KMS-11 (cell line): ENCODE data around the gene DNAH17.

Source experiments
- H2AFZ ChIP-seq: fragments of 200-600 bp; sonication (generic); 2 replicates; pipeline ENCODE4 v1.6.1; 2016; ENCODE audit warnings: antibody characterized with exemption, mixed run types, low read depth
- H3K27ac ChIP-seq: fragments of 200-600 bp; sonication (generic); 2 replicates; pipeline ENCODE4 v1.6.1; 2016; ENCODE audit warnings: mild to moderate bottlenecking, mixed run types
- H3K27me3 ChIP-seq: fragments of 200-600 bp; sonication (generic); 2 replicates; pipeline ENCODE4 v1.6.1; 2017; ENCODE audit warnings: mild to moderate bottlenecking, low read depth, mixed run types, moderate library complexity; ENCODE audit not compliant: insufficient read depth
- H3K36me3 ChIP-seq: fragments of 200-600 bp; sonication (generic); 2 replicates; pipeline ENCODE4 v1.6.1; 2017; ENCODE audit warnings: mild to moderate bottlenecking, mixed run types; ENCODE audit not compliant: insufficient read depth
- H3K4me1 ChIP-seq: fragments of 200-600 bp; sonication (generic); 2 replicates; pipeline ENCODE4 v1.6.1; 2016; ENCODE audit warnings: mild to moderate bottlenecking, low read depth, mixed run types; ENCODE audit not compliant: poor library complexity, severe bottlenecking
- H3K4me2 ChIP-seq: fragments of 200-600 bp; sonication (generic); 2 replicates; pipeline ENCODE4 v1.7.0; 2016; ENCODE audit warnings: mild to moderate bottlenecking, mixed run types
- H3K4me3 ChIP-seq: fragments of 200-600 bp; sonication (generic); IDR thresholded peaks from 2 replicates; pipeline ENCODE4 v1.6.1; 2017; ENCODE audit warnings: low read depth, low read length, mixed read lengths; ENCODE audit not compliant: insufficient read depth
- H3K79me2 ChIP-seq: fragments of 200-600 bp; sonication (generic); 2 replicates; pipeline ENCODE4 v1.6.1; 2016; ENCODE audit warnings: low read depth, mixed run types; ENCODE audit not compliant: insufficient read depth
- H3K9ac ChIP-seq: fragments of 200-600 bp; sonication (generic); 2 replicates; pipeline ENCODE4 v1.6.1; 2016; ENCODE audit warnings: mild to moderate bottlenecking, mixed run types
- H4K20me1 ChIP-seq: fragments of 200-600 bp; sonication (generic); 2 replicates; pipeline ENCODE4 v1.6.1; 2016; ENCODE audit warnings: mild to moderate bottlenecking, mixed run types; ENCODE audit not compliant: insufficient read depth
- TF ChIP-seq, protein P1 (sequence below): fragments of 200-600 bp; sonication (generic); conservative IDR thresholded peaks from 2 replicates; pipeline ENCODE4 v1.6.1; 2017; ENCODE audit warnings: low read depth, mild to moderate bottlenecking, antibody characterized with exemption, low read length, moderate library complexity, mixed read lengths

DNAH17 gene

DNA sequence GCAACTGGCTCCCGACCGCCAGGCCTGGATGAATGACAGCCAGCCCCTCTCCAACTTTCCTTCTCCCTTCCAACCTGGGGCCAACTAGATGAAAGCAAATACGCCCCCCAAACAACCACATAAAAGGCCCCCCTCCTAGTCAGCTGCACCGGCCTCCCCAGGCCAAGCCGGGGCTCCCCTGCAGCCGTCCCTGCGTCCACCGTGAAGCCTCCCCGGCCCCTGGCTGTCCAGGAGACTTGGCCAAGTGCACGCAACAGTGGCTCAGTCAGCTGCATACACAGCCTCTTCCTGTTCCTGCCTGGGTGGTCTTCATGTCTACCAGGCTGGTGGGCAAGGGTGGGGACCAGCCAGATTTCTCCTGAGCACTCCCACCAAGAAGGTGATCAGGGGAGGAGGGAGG, 16.0 kb downstream of the DNAH17 start:
- Histone ChIP-seq H3K4me2 (no peak overlapping the region), H3K9ac (no peak overlapping the region), H3K27me3 (peaks cover 96% of the 10 kb centered on the region), H3K27ac (no peak overlapping the region), H3K4me3 (no peak overlapping the region), H3K4me1 (no peaks in the 10 kb centered on the region), H3K36me3 (no peaks in the 10 kb centered on the region), H2AFZ (no peak overlapping the region), H4K20me1 (no peaks in the 10 kb centered on the region), H3K79me2 (no peaks in the 10 kb centered on the region)
- TF ChIP-seq, protein P1, sequence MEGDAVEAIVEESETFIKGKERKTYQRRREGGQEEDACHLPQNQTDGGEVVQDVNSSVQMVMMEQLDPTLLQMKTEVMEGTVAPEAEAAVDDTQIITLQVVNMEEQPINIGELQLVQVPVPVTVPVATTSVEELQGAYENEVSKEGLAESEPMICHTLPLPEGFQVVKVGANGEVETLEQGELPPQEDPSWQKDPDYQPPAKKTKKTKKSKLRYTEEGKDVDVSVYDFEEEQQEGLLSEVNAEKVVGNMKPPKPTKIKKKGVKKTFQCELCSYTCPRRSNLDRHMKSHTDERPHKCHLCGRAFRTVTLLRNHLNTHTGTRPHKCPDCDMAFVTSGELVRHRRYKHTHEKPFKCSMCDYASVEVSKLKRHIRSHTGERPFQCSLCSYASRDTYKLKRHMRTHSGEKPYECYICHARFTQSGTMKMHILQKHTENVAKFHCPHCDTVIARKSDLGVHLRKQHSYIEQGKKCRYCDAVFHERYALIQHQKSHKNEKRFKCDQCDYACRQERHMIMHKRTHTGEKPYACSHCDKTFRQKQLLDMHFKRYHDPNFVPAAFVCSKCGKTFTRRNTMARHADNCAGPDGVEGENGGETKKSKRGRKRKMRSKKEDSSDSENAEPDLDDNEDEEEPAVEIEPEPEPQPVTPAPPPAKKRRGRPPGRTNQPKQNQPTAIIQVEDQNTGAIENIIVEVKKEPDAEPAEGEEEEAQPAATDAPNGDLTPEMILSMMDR: no peak

DNA sequence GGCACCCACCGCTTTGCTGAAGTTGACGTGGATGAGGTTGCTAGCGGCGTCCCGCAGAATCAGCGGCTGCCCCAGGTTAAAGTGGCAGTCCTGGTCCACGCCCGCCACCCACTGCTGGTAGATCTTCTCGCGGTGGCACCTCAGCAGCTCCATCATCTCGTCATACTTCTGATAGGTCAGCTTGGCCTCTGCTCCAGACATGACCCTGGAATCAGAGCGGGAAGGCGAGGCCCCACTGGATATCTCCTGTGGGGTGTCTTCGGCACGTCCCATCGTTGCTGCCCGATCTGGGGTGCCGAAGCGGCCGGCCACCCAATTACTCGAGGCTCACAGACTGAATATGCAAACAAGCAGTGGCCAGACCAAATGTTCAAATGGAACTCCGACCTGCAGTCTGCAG, 16.5 kb downstream of the DNAH17 start:
- no peaks in the 10 kb centered on the region for H4K20me1 ChIP-seq
- H3K4me3 ChIP-seq: no peak overlapping the region
- H3K4me2 ChIP-seq: no peak overlapping the region
- H3K4me1 ChIP-seq: no peaks in the 10 kb centered on the region
- no peak overlapping the region for H3K27ac ChIP-seq
- H3K79me2 ChIP-seq: no peaks in the 10 kb centered on the region
- no peak overlapping the region for H2AFZ ChIP-seq
- H3K27me3 ChIP-seq: peaks cover 96% of the 10 kb centered on the region
- TF ChIP-seq, protein P1: no peak
- H3K9ac ChIP-seq: no peak overlapping the region
- no peaks in the 10 kb centered on the region for H3K36me3 ChIP-seq

DNA sequence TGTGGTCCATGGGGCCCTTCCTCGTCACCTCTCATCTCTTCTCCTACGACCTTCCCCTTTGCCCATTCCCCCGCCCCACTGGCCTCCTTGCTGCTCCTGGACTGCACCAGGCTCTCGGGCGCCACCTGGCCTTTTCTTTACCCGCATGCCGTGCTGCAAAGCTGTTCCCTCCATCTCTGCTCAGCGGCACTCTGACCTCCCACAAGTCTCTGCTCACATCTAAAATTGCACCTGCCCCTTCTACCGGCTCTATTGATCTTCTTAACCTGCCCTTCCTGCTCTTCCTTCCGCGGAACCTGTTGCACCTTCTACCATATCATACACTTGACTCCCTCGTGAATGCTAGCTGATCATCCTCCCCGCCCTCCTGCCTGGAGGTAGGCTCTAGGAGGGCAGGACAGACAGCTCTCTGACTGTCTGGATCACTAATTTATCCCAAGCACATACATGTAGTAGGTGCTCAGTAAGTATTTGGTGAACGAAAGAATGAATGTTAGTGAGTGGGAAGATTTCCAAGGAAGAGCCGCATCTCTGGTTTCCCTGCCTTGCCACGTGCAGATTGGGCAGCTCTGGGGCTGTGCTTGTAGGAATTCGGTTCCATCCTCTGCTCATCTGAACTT, 17.3 kb downstream of the DNAH17 start:
- Histone ChIP-seq H2AFZ (no peak overlapping the region), H3K79me2 (no peaks in the 10 kb centered on the region), H3K4me2 (no peak overlapping the region), H3K36me3 (no peaks in the 10 kb centered on the region), H3K27ac (no peak overlapping the region), H3K4me3 (no peak overlapping the region), H3K9ac (no peak overlapping the region), H4K20me1 (no peaks in the 10 kb centered on the region), H3K27me3 (peaks cover 92% of the 10 kb centered on the region), H3K4me1 (no peaks in the 10 kb centered on the region)
- TF ChIP-seq, protein P1: no peak

DNA sequence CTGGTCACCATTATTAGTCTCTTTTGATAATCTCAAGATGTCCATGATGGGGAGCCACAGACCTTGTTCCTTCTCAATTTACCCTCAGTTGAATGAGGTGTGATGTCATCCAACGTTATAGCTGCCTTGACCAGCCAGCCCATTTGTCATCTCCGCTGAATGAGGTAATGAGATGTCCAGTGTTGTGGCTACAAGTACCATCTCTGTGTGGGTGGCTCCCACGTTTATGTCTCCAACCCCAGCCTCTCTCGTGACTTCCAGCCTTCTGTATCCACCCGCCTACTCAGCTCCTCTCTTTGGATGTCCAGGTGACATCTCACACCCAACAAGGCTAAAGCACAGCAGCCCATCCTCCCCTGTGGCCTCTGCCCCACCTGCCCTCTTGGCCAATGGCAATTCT, 18.2 kb downstream of the DNAH17 start:
- no peak overlapping the region for H3K4me2 ChIP-seq
- no peaks in the 10 kb centered on the region for H3K4me1 ChIP-seq
- no peak overlapping the region for H3K4me3 ChIP-seq
- H3K36me3 ChIP-seq: no peaks in the 10 kb centered on the region
- H3K79me2 ChIP-seq: no peaks in the 10 kb centered on the region
- H4K20me1 ChIP-seq: no peaks in the 10 kb centered on the region
- TF ChIP-seq, protein P1: no peak
- peaks cover 88% of the 10 kb centered on the region for H3K27me3 ChIP-seq
- no peak overlapping the region for H2AFZ ChIP-seq
- no peak overlapping the region for H3K27ac ChIP-seq
- no peak overlapping the region for H3K9ac ChIP-seq
